IPS DF 4.7 (cell line): ENCODE data around the gene MAPK8IP3.
"Not testable (repeated sequence)": the region's sequence is repeated elsewhere in the genome, so short reads cannot be mapped to it uniquely, and the experiment has no call there.

Experiments
- DNase-seq: peaks from one replicate; pipeline ENCODE4 v3.0.0-alpha.2; 2013; ENCODE audit warnings: low spot score; ENCODE audit errors: extremely low read depth

MAPK8IP3 gene

GRCh38 chr16:1710811-1711507, 5.0 kb downstream of the MAPK8IP3 start:
- DNase-seq = no peak

GRCh38 chr16:1712791-1713261, 6.8 kb downstream of the MAPK8IP3 start:
- DNase-seq = no peak

DNA sequence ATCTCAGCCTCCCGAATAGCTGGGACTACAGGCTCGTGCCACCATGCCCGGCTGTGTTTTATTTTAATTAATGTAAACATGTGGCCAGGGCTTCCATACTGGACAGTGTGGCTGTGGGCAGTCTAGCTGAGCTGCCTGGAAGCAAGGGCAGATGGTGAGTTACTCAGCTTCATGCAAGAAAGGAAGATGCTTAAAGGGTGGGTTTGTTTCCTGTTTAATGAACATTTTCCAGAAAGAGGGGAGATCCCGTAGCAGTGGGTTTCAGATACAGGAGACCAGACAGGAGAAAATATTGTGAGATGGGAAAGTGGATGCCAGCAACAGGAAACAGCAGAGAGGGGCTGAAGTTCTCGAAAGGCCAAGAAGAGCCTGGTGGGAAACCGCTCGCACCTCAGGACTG, 7.3 kb downstream of the MAPK8IP3 start:
- DNase-seq = no peak

DNA sequence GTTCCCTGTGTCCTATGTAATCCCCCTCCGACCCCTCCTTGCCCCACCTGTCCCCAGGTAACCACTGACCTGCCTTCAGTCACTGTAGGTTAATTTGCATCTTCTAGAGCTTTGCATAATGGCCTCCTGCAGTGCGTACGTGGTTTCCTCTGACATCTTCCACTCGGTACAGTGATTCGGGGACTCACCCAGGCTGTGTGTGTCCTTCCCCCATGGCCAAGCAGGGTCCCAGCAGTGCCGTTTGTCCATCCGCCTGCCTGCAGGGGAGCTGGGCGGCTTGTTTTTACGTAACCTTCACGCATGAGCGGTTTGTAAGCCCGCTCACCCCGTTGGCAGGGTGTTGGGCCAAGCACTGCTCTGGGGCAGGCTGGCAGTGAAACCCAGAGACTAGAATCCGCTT, 7.9 kb downstream of the MAPK8IP3 start:
- DNase-seq = no peak

DNA sequence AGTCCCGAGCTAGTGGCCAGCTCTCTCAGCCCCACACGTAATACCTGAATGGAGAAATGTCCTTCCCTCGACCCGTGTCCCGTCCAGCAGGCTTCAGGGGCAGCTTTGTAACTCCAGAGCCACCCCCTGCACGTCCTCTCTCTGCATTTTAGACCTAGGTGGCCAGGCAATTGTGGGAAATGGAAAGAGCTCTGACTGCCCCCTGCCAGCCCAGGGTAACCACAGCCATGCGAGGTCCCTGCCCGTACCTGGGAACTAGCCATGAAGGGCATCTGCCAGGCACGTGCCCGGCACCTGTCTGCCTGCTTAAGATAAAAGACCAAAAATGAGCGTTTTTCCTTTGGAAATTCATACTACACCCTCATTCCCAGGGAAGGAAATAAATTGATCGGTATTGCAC, 9.2 kb downstream of the MAPK8IP3 start:
- no peak for DNase-seq

DNA sequence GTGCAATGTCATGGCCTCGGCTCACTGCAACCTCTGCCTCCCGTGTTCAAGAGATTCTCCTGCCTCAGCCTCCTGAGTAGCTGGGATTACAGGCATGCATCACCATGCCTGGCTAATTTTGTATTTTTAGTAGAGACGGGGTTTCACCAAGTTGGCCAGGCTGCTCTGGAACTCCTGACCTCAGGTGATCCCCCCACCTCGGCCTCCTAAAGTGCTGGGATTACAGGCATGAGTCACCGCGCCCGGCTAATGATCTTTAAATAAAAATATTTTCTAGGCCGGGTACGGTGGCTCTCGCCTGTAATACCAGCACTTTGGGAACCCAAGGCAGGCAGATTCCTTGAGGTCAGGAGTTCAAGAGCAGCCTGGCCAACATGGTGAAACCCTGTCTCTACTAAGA, 12.2 kb downstream of the MAPK8IP3 start:
- DNase-seq = not testable (repeated sequence)

DNA sequence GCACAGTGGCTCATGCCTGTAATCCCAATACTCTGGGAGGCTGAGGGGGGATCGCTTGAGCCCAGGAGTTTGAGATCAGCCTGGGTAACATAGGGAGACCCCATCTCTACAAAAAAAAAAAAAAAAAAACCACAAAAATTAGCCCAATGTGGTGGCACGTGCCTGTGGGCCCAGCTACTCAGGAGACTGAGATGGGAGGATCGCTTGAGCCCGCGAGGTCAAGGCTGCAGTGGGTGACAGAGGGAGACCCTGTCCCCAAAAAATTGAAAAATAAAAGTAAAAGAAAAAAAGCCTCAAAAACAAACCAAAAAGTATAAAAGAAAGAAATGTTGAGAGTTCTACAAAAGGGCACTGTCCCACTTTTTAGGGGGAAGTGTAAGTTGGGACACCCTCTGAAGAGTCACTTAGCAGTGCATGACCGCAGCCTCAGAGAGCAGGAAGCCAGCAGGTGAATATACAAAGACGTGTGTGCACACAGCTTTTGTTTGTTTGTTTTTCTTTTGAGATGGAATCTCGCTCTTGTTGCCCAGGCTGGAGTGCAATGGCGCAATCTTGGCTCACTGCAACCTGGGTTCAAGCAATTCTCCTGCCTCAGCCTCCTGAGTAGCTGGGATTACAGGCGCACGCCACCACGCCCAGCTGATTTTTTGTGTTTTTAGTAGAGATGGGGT, 13.7 kb downstream of the MAPK8IP3 start:
- not testable (repeated sequence) for DNase-seq

DNA sequence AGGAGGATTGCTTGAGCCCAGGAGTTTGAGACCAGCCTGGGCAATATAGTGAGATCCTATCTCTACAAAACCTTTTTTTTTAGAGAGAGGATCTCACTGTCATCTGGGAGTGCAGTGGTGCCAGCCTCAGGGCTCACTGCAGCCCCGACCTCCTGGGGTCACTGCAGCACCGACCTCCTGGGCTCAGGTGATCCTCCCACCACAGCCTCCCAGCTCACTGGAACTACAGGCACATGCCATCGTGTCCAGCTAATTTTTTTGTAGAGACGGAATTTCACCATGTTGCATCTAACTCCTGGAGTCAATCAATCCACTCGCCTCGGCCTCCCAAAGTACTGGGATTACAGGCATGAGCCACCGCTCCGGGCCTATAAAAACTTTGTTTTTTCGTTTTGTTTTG, 15.4 kb downstream of the MAPK8IP3 start:
- no peak for DNase-seq

GRCh38 chr16:1723450-1724147, 17.6 kb downstream of the MAPK8IP3 start:
- DNase-seq = no peak

GRCh38 chr16:1724491-1724890, 18.5 kb downstream of the MAPK8IP3 start:
- DNase-seq = no peak

GRCh38 chr16:1726661-1727502, 20.9 kb downstream of the MAPK8IP3 start:
- no peak for DNase-seq

- no peak for DNase-seq
Observed at GRCh38 chr16:1727651-1728624, 21.9 kb downstream of the MAPK8IP3 start.

DNA sequence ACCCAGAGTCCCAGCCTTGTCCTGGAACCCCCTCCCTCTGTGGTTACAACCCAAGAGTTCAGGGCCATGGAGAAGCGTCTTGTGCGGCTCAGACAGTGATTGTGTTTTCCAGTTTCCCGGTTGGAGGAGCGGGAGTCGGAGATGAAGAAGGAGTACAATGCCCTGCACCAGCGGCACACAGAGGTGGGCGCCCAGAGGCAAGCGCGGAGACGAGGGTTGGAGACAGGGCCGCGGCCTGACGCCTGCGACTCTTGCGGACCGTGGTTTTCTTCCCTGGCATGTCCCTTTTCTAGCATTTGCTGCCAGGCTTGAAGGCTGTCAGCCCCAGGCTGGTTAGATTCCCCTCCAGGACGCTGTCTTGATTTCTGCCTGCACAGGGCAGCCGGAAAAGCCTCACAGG, 23.0 kb downstream of the MAPK8IP3 start:
- no peak for DNase-seq

DNA sequence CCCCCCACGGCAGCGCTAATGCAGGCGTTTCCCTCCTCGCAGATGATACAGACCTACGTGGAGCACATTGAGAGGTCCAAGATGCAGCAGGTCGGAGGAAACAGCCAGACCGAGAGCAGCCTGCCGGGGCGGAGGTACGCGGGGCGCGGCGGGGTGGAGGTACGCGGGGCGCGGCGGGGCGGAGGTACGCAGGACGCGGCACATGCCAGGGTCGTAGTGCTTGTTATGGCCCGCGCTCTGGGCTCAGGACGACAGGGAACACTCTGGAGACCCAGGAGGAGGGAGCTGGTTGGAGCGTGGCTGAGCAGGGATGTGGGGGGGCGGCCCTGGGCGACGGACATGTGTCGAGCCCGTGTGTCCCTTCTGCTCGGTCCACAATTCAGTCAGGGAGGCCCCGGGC, 23.4 kb downstream of the MAPK8IP3 start:
- DNase-seq = no peak

DNA sequence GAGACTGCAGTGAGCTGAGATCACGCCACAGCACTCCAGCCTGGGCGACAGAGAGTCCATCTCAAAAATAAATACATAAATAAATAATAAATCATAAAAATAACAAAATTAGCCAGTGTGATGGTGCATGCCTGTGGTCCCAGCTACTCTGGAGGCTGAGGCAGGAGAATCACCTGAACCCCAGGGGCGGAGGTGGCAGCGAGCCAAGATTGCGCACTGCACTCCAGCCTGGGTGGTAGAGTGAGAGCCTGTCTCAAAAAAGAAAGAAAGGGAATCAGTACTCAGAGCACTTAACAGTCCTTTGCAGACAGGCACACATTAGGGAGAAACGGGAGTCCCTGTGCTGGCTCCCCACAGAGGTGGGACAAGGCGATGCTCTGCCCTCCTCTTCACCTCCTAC, 25.1 kb downstream of the MAPK8IP3 start:
- DNase-seq = no peak

- DNase-seq = no peak
Observed at GRCh38 chr16:1731603-1732002, 25.6 kb downstream of the MAPK8IP3 start.

DNA sequence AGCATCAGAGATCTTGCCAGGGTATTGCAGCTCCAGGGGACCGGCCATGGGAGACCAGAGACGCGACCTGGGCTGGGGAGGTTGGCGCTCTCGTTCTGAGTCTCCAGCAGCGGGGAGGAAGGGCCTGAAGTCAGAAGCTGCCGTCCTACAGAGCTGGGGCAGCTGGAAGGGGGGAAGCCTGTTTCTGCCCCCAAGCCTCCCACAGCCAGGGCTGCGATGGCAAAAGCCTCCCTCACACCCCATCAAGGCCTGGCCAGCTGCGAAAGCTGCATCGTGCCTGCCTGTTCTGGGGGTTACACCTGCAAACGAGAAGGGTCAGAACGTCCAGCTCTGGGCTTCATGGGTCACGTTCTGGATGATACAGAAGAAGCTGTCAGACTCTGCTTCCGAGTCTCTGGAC, 26.1 kb downstream of the MAPK8IP3 start:
- no peak for DNase-seq

- DNase-seq = not testable (repeated sequence)
Observed at GRCh38 chr16:1732551-1732987, 26.6 kb downstream of the MAPK8IP3 start.

- no peak for DNase-seq
Observed at GRCh38 chr16:1734123-1734522, 28.1 kb downstream of the MAPK8IP3 start.

DNA sequence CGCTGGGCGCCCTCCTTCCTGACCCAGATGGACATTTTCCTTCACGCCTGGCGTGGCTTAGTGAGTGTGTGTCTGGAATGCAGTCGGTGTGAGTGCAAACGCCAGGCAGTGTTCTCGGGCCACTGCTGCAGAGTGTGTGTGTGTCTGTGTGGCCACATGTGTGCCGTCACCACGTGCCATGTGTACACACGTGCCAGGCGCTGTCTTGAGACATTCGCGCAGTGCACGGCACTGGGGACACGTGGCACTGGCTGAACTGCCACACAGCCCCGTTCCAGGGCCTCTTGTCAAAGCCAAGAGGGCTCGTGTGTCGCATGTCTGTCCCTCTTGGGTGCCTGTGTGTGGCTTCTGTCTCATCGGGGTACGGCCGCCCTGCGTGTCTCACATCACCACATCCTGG, 28.8 kb downstream of the MAPK8IP3 start:
- DNase-seq = no peak
